ENCODE measurements around the gene SHC4. TPM values are rescaled to one million over a fixed set of nuclear protein-coding genes. Genes with fewer than 3 reads are reported as not detected.

SHC4 gene
- total RNA-seq, 1 experiment from 2014 or later = 0.63 TPM

DNA sequence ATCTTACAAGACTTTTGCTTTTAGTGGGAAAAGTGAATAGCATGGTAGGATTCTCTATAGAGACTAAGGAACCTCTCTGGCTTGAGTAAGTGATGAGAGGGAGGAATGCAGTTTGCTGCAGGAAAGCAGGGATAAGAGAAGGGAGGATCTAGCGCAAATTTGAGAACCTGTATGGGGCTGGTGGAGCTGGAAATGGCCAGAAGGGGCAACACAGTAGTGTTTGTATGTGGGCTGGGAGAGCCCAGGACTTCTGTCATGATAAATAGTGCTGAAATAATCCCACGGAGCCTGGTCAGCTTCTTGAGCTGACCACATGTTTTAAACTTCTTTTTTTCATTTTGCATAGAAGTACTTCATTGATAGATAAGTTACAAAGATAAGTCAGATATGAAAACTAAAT is 11.2 kb upstream of the SHC4 start:
- TF ChIP-seq SP1 (CRISPR knock-in tag; conservative IDR thresholded peaks at IDR 0.05) = no peak
- TF ChIP-seq, protein P1, sequence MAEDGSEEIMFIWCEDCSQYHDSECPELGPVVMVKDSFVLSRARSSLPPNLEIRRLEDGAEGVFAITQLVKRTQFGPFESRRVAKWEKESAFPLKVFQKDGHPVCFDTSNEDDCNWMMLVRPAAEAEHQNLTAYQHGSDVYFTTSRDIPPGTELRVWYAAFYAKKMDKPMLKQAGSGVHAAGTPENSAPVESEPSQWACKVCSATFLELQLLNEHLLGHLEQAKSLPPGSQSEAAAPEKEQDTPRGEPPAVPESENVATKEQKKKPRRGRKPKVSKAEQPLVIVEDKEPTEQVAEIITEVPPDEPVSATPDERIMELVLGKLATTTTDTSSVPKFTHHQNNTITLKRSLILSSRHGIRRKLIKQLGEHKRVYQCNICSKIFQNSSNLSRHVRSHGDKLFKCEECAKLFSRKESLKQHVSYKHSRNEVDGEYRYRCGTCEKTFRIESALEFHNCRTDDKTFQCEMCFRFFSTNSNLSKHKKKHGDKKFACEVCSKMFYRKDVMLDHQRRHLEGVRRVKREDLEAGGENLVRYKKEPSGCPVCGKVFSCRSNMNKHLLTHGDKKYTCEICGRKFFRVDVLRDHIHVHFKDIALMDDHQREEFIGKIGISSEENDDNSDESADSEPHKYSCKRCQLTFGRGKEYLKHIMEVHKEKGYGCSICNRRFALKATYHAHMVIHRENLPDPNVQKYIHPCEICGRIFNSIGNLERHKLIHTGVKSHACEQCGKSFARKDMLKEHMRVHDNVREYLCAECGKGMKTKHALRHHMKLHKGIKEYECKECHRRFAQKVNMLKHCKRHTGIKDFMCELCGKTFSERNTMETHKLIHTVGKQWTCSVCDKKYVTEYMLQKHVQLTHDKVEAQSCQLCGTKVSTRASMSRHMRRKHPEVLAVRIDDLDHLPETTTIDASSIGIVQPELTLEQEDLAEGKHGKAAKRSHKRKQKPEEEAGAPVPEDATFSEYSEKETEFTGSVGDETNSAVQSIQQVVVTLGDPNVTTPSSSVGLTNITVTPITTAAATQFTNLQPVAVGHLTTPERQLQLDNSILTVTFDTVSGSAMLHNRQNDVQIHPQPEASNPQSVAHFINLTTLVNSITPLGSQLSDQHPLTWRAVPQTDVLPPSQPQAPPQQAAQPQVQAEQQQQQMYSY (CRISPR knock-in tag; IDR thresholded peaks at IDR 0.05) = no peak
- no peak for TF ChIP-seq SOX15 (CRISPR knock-in tag; IDR thresholded peaks at IDR 0.05)
- no peak for TF ChIP-seq ZNF416 (CRISPR knock-in tag; IDR thresholded peaks at IDR 0.05)
- TF ChIP-seq EMX1 (CRISPR knock-in tag; IDR thresholded peaks at IDR 0.05) = no peak
- no peak for TF ChIP-seq JAZF1 (CRISPR knock-in tag; IDR thresholded peaks at IDR 0.05)
- no peak for TF ChIP-seq FOXK1 (CRISPR knock-in tag; IDR thresholded peaks at IDR 0.05)
- no peak for TF ChIP-seq CBFB (CRISPR knock-in tag; IDR thresholded peaks at IDR 0.05; ENCODE audit: low read depth)
- no peak for TF ChIP-seq ZBTB21 (CRISPR knock-in tag; IDR thresholded peaks at IDR 0.05; ENCODE audit: borderline replicate concordance)
- TF ChIP-seq NFYB (CRISPR knock-in tag; conservative IDR thresholded peaks at IDR 0.05; ENCODE audit: low read depth) = no peak
- no peak for TF ChIP-seq TP53 (CRISPR knock-in tag; IDR thresholded peaks at IDR 0.05)
- TF ChIP-seq, protein P2, sequence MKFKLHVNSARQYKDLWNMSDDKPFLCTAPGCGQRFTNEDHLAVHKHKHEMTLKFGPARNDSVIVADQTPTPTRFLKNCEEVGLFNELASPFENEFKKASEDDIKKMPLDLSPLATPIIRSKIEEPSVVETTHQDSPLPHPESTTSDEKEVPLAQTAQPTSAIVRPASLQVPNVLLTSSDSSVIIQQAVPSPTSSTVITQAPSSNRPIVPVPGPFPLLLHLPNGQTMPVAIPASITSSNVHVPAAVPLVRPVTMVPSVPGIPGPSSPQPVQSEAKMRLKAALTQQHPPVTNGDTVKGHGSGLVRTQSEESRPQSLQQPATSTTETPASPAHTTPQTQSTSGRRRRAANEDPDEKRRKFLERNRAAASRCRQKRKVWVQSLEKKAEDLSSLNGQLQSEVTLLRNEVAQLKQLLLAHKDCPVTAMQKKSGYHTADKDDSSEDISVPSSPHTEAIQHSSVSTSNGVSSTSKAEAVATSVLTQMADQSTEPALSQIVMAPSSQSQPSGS (CRISPR knock-in tag; IDR thresholded peaks at IDR 0.05; ENCODE audit: borderline replicate concordance, low read depth) = no peak
- TF ChIP-seq, protein P3, sequence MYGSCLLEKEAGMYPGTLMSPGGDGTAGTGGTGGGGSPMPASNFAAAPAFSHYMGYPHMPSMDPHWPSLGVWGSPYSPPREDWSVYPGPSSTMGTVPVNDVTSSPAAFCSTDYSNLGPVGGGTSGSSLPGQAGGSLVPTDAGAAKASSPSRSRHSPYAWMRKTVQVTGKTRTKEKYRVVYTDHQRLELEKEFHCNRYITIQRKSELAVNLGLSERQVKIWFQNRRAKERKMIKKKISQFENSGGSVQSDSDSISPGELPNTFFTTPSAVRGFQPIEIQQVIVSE (CRISPR knock-in tag; IDR thresholded peaks at IDR 0.05; ENCODE audit: borderline replicate concordance) = no peak
- TF ChIP-seq TCF7 (CRISPR knock-in tag; IDR thresholded peaks at IDR 0.05; ENCODE audit: low read depth) = no peak
- Mint-ChIP-seq H3K4me3 (peak overlapping the region; percentile 48), H3K36me3 (no peaks in the 10 kb centered on the region), H3K9me3 (no peaks in the 10 kb centered on the region), H3K27ac (peak overlapping the region; percentile 23), H3K27me3 (ENCODE audit: low read depth) (peaks cover 4% of the 10 kb centered on the region), H3K4me1 (peaks cover 18% of the 10 kb centered on the region)
- no peak for DNase-seq (ENCODE audit: low spot score)
- ATAC-seq = peak; percentile 63
- POLR2A ChIA-PET = interaction anchor here (0.5 to 1.5 kb wide), 4 partner anchors 11 to 1945 kb away, joined by 3 to 11 read pairs (median 6); partner anchors contain the start of genes CEP152, EID1 and SHC4
- CTCF ChIA-PET = interaction anchor here (0.6 to 5.3 kb wide), 31 partner anchors 8 to 618 kb away, joined by 3 to 152 read pairs (median 5); partner anchors contain the start of genes EID1, FGF7, GALK2 and SECISBP2L

DNA sequence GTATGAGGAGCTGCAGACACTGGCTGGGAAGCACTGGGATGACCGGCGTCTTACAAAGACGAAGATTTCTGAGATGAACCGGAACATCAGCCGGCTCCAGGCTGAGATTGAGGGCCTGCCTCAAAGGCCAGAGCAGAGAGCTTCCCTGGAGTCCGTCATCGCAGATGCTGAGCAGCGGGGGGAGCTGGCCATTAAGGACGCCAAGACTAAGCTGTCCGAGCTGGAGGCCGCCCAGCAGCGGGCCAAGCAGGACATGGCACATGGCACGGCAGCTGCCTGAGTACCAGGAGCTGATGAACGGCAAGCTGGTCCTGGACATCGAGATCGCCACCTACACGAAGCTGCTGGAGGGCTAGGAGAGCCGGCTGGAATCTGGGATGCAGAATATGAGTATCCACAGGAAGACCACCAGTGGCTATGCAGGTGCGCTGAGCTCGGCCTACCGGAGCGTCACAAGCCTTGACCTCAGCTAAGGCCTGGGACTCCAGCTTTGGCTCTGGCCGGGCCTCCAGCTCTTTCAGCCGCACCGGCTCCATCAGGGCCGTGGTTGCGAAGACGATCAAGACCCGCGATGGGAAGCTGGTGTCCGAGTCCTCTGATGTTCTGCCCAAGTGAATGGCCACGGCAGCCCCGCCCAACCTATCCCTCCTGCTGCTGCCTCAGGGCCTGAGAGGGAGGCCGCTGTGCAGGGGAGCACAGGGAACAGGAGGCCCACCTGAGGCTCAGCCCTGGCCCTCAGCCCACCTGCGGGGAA is 9.2 kb upstream of the SHC4 start:
- Mint-ChIP-seq H3K4me3 (no peak overlapping the region), H3K36me3 (no peaks in the 10 kb centered on the region), H3K27me3 (ENCODE audit: low read depth) (peaks cover 4% of the 10 kb centered on the region), H3K4me1 (peaks cover 18% of the 10 kb centered on the region), H3K9me3 (no peaks in the 10 kb centered on the region), H3K27ac (no peak overlapping the region)
- ChIA-PET CTCF (interaction anchor here (0.8 to 5.3 kb wide), 5 partner anchors 9 to 117 kb away, joined by 3 to 152 read pairs (median 5); partner anchors contain the start of gene SHC4), POLR2A (interaction anchor here (1.0 to 1.4 kb wide), 2 partner anchors 9 to 95 kb away, joined by 3 to 6 read pairs; partner anchors contain the start of genes EID1 and SHC4)
- no peak for DNase-seq (ENCODE audit: low spot score)
- ATAC-seq = no peak
- no peak for TF ChIP-seq NFE2L1 (CRISPR knock-in tag; IDR thresholded peaks at IDR 0.05)
- TF ChIP-seq JAZF1 (CRISPR knock-in tag; IDR thresholded peaks at IDR 0.05) = no peak
- no peak for TF ChIP-seq RORB (CRISPR knock-in tag; IDR thresholded peaks at IDR 0.05)
- TF ChIP-seq, protein P4, sequence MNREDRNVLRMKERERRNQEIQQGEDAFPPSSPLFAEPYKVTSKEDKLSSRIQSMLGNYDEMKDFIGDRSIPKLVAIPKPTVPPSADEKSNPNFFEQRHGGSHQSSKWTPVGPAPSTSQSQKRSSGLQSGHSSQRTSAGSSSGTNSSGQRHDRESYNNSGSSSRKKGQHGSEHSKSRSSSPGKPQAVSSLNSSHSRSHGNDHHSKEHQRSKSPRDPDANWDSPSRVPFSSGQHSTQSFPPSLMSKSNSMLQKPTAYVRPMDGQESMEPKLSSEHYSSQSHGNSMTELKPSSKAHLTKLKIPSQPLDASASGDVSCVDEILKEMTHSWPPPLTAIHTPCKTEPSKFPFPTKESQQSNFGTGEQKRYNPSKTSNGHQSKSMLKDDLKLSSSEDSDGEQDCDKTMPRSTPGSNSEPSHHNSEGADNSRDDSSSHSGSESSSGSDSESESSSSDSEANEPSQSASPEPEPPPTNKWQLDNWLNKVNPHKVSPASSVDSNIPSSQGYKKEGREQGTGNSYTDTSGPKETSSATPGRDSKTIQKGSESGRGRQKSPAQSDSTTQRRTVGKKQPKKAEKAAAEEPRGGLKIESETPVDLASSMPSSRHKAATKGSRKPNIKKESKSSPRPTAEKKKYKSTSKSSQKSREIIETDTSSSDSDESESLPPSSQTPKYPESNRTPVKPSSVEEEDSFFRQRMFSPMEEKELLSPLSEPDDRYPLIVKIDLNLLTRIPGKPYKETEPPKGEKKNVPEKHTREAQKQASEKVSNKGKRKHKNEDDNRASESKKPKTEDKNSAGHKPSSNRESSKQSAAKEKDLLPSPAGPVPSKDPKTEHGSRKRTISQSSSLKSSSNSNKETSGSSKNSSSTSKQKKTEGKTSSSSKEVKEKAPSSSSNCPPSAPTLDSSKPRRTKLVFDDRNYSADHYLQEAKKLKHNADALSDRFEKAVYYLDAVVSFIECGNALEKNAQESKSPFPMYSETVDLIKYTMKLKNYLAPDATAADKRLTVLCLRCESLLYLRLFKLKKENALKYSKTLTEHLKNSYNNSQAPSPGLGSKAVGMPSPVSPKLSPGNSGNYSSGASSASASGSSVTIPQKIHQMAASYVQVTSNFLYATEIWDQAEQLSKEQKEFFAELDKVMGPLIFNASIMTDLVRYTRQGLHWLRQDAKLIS (CRISPR knock-in tag; IDR thresholded peaks at IDR 0.05; ENCODE audit: borderline replicate concordance) = no peak
- TF ChIP-seq ZNF232 (CRISPR knock-in tag; IDR thresholded peaks at IDR 0.05) = no peak
- no peak for TF ChIP-seq SMAD4 (CRISPR knock-in tag; IDR thresholded peaks at IDR 0.05)
- TF ChIP-seq, protein P3 (CRISPR knock-in tag; IDR thresholded peaks at IDR 0.05; ENCODE audit: borderline replicate concordance) = no peak
- TF ChIP-seq, protein P2 (CRISPR knock-in tag; IDR thresholded peaks at IDR 0.05; ENCODE audit: borderline replicate concordance, low read depth) = no peak
- TF ChIP-seq ATF1 (CRISPR knock-in tag; IDR thresholded peaks at IDR 0.05) = no peak
- TF ChIP-seq, protein P5, sequence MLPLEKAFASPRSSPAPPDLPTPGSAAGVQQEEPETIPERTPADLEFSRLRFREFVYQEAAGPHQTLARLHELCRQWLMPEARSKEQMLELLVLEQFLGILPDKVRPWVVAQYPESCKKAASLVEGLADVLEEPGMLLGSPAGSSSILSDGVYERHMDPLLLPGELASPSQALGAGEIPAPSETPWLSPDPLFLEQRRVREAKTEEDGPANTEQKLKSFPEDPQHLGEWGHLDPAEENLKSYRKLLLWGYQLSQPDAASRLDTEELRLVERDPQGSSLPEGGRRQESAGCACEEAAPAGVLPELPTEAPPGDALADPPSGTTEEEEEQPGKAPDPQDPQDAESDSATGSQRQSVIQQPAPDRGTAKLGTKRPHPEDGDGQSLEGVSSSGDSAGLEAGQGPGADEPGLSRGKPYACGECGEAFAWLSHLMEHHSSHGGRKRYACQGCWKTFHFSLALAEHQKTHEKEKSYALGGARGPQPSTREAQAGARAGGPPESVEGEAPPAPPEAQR (CRISPR knock-in tag; IDR thresholded peaks at IDR 0.05) = no peak
